A549 treated with Mapracorat at 1 μM for 4 hours (cell line): ENCODE data around the gene FILIP1L. TPM values are rescaled to one million over a fixed set of nuclear protein-coding genes. Genes with fewer than 3 reads are reported as not detected.

Source experiments
- total RNA-seq: library from RNA; stranded (reverse); fragments of 200-300 nt; extraction: Qiagen RNA extraction; gene quantifications from 5 replicates; pipeline ENCODE4 v1.2.3, GENCODE V29; 2022

The FILIP1L gene
- total RNA-seq: 0.08 to 0.29 TPM (median 0.21 TPM) in 5 replicates

DNA sequence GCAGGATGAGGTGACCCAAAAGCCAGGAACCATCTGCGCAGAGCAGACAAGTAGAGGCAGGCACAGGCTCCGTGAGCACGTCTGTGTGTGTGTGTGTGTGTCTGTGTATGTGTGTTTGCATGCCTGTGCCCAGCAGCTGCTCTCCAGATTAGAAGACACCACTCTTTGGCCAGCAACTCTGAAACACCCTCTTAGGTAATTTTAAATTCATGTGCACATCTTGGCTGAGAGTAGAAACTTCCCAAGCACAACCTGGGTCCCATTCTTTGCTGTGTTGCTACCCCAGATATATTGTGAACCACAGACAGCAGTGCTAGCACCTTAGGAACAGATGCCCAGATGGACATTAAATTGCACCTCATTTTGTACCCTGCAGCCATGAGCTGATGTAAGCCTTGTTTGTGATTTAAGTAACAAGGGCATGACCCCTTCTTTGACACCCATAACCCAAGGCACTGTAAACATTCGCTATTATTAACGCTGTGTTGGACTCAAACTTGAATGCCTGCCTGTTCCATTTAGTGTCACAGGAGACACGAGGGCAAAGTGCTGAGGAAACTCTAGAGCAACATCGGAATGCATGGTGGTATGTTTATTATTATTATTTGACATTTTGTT lies at the start of gene FILIP1L:
Gene FILIP1L (minus strand): TSS at position 89 of the 618 bp plus-strand sequence.

DNA sequence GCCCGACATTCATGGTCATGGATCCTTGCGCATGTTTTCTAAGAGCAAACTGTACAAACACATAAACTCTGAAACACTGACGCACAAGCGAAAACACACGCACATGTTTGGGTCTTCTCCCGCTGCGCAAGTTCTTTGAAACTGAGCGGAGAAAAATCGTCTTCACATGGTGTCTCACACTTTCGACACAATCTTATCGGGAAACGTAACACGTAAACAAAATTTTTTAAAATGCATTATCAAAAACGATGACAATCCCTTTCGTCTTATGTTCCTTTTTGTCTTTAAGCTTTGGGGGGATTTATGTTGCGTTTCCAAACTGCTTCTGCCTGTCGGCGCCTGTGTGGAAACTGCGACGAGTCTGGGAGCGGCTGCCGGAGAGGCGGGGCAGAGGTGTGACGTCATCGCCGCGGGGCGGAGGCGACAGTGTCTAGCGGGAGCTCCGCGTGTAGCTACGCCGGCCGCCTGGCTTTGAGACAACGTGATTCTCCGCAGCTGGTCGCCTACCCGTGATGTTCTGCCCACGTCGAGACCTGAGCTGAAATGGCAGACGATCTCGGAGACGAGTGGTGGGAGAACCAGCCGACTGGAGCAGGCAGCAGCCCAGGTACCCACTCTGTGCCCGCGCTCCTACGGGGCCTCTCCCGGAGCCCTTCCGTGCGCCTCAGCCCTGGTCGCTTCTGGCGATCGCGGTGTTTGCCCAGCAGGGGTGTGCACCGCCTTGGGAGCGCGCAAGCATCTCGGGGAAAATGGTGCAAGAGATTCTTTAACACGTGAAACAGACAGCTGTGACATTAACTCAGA lies 296.7 kb downstream of the FILIP1L start, which contains the start of gene CMSS1:
Gene CMSS1 (plus strand): TSS at position 426 of the 804 bp plus-strand sequence.

Other genes starting within 250 kb of the FILIP1L start
- 11.1 to 13.7 TPM (median 12.8 TPM) in 5 replicates for gene TBC1D23, start 146.5 kb upstream of the FILIP1L start, total RNA-seq
- 77.5 to 96.6 TPM (median 85.1 TPM) in 5 replicates for gene NIT2, start 220.3 kb upstream of the FILIP1L start, total RNA-seq